GM18508 (cell line): ENCODE data around the gene SNX9.
A peak's percentile ranks its signal among the peaks of the same experiment; 100 is the strongest.
"Not testable (repeated sequence)": the region's sequence is repeated elsewhere in the genome, so short reads cannot be mapped to it uniquely, and the experiment has no call there.

Experiments used
- ATAC-seq: cut with Tn5 transposase; IDR thresholded peaks from one replicate; pipeline ENCODE4 v1.9.1; 2021; ENCODE audit warnings: moderate number of reproducible peaks; ENCODE audit not compliant: insufficient read depth, unreplicated experiment

SNX9 gene

DNA sequence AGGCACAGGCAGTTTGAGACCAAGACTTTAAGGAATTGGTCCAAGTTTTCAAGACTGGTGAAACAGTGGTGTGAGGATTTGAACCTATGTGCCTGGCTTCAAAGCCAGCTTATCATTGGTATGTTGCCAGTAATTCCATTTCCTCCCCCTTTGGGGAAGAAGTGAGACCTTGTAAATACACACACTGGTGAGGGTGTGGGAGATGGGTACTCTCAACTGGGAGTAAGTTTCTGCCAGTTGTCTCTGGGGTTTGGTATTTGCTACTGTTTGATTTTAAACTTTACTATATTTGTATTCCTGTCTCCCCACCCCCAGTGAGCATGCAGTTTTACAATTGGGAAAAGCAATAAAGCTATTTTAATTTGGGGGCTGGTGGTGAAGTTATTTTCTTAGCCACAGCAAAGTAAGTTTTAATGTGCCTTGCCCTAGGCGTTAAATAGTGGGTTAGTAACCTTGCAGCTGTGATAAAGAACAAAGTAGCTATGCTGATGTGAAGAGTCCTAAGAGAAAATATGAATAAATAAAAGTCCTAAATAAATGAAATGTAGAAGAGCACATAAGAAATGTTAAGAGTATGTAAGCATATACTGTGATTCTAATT lies 31.0 kb downstream of the SNX9 start:
- ATAC-seq, result no peak

DNA sequence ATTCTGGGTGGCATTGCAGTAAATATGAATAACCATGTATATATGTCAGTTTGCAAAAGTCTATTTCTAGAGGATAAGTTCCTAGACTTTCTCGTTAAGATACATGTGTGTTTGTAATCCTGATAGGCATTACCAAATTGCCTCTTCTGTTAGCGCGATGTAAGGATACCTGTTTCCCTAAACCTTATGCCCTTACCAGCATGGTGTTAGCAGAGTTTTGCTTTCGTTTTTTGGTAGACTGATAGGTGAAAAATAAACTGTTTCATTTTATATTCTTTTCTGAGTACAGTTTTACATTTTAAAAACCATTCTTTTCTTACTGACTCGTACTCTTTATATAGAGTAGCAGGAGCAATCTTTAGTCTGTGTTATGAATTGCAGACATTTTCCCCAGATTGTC lies 32.3 kb downstream of the SNX9 start:
- ATAC-seq, result no peak

DNA sequence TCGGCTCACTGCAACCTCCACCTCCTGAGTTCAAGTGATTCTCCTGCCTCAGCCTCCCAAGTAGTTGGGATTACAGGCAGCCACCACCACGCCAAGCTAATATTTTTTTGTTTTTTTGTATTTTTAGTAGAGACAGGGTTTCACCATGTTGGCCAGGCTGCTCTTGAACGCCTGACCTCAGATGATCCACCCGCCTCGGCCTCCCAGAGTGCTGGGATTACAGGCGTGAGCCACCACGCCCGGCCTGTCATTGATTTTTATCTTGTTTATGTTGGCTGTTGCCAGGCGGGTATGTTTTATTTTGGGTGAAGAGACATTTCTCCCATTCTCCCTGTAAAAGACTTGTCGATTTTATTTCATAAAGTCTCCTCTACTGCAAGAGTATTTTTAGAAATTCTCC lies 32.8 kb downstream of the SNX9 start:
- ATAC-seq, result not testable (repeated sequence)

DNA sequence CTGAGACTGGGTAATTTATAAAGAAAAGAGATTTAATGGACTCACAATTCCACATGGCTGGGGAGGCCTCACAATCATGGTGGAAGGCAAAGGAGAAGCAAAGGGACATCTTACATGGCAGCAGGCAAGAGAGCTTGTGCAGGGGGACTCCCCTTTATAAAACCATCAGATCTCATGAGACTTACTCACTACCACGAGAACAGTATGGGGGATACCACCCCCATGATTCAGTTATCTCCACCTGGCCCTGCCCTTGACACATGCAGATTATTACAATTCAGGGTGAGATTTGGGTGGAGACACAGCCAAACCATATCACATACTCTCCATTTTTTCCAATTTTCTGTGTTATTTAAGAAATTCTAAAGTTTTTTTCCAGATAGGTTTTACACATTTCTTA lies 35.6 kb downstream of the SNX9 start:
- ATAC-seq, result not testable (repeated sequence)

DNA sequence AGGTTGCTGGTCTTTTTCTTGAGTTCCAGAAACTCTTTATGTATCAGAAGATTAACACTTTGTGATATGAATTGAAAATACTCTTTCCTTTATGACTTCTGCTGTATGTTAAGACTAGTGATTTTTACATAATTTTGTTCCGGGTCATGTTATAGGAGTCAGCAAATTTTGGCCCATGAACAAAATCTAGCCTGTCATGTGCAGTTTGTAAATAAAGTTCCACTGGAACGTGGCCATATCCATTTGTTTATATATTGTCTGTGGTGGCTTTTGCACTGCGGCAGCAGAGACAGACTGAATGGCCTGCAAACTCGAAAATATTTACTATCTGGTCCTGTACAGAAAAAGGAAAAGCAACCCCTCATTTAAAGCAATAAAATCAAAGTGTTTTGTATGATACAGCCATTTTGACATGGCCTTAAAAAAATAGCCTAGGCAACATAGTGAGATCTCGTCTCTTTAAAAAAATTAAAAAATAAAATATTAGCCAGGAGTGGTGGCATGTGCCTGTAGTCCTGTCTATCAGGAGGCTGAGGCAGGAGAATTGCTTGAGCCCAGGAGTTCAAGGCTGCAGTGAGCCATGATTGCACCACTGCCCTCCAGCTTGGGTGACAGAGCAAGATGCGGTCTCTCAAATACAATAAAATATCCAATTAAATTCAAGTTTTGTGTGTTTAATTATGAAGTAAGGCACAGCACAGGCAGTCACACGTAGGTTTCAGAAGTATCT lies 36.9 kb downstream of the SNX9 start:
- no peak for ATAC-seq

DNA sequence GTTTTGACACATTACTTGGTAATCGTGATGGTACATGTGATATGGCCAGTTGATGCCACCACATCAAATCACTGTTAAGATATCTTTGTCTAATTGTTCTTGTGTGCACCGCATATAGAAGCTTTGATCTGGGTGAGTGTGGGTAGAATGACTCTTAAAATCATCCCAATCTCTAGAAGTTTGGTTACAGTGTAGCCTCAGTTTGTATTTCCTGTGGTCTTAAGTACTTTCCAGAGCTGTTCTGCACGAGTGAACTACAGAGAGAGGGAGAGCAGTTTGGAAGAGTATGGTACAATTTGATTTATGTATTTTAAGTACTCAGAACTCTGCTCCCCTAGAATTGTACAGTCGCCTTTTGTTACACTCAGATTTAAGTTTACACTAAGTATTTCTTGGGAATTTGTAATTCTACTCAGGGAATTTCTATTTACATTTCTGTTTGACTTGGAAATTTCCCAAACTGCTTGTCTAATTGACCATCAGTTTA lies 37.5 kb downstream of the SNX9 start:
- no peak for ATAC-seq

DNA sequence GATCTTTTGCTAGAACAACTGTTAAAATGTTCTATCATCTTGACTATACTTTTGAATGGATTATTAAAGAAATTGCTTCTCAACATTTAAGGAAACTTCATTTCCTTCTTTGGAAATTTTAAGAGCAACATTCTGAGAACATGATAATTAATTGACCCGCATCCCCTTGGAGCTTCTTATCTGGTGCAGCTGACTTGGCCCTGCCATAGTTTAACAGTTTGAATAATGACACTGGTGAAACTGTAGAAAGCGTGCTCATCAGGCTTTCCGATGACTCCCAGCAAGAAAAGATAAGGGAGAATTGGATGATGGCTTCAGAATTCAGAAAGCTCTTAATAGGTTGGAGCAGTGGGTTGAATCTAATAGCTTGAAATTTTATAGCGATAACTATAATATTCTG lies 38.1 kb downstream of the SNX9 start:
- ATAC-seq, result no peak

DNA sequence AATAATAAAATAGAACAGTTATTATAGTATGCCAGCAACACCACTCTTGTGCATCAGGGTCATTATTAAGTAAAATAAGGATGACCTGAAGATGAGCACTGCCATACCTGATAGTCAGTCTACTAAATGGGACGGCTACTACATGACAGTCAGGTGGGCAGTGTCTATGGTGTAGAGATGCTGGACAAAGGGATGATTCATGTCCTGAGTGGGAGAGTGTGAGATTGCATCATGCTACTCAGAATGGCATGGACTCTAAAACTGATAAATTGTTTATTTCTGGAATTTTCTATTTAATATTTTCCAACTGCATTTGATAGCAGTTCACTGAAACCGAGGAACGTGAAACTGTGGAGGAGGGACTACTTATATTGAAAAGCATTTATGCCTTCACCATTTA lies 38.8 kb downstream of the SNX9 start:
- ATAC-seq, result no peak

DNA sequence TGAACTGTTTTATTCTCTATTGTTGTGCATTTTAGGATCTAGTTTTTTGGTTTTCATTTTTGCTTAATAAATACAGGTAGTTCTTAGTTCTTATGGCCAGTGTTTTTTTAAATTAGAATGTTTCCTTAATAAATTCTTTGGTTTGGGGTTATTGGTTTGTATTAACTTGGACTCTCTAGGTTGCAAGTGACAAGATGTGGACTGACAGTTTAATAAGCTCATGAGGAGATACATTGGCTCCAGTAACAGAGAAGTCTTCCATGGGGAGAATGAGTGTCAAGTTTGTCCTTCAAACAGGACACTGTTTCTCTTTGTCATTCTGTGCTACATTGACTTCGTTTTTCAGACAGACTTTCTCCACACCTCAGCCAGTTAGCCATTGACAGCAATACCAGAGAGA lies 39.7 kb downstream of the SNX9 start:
- ATAC-seq, result no peak

DNA sequence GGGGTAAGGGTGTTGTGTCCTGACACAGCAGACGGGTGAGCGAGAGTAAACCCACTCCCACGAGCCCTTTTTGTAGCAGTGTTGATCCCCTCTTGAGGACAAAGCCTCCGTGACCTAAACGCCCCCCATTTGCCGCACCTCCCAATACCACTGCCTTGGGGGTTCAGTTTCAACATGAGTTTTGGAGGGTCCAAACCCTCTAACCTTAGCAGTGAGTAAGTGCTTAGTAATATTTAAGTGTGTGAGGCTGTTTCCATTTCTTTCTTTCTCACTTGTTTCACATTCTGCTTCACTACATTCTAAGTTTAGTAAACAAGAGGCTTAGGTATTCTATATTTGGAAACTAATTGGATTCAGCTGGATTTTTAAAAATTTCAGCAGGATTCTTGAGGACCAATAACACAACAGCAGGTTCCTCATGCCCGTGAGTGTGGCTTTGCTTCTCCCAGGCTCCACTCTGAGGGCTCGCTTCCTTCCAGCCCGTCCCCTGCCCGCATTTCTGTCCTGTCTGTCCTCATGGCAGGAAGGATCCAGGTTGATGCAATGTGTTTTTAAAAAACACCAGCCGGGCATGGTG lies 41.2 kb downstream of the SNX9 start:
- no peak for ATAC-seq

DNA sequence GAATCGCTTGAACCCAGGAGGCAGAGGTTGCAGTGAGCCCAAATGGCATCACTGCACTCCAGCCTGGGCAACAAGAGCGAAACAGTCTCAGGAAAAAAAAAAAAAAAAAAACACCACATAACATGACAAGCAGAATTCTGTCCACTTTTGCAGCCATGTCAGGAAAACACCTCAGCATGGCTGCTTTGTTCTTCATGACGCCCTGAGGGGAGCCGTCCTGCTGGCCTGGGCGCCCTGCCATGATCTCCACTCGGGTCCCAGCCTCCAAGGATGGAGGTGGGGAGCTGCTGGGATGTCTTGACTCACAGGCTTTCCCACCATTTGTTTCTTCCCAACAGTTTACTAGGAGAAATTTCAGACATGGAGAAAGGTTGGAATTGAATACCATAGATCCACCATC lies 42.2 kb downstream of the SNX9 start:
- no peak for ATAC-seq

DNA sequence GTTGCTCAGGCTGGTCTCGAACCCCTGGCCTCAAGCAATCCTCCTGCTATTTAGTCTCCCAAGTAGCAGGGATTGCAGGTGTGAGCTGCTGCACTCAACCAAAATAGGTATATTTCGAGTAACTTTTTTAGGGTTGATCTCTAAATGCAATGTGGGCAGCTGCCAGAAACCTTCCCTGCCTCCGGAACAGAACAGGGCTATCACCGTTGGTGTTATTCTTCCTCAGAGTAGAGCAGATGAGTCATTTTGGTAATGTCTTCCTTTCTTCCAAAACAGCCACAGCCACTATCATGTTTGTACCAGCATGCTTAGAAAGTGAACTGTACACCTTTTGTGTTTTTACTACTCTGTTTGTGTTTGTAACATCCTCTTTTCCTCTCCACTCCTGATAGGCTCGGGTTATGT lies 44.1 kb downstream of the SNX9 start:
- ATAC-seq, result no peak

DNA sequence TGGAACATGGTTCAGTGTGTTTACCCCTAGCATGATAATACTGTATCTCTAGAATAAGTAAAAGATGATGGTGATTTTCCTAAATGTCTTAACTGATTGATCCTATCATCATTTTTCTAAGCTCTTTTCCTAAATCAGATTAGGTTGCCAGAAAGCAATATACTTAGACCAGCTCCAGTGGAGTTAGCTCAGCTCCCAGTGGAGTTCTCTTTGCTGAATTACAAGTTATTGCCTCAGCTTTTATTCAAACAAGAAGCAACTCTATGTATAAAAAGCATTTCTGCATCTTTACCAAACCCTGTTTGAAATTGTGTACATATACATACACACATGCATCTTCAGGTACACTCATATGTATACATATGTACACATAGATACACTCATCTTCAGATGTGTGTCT lies 44.9 kb downstream of the SNX9 start:
- ATAC-seq, result no peak

DNA sequence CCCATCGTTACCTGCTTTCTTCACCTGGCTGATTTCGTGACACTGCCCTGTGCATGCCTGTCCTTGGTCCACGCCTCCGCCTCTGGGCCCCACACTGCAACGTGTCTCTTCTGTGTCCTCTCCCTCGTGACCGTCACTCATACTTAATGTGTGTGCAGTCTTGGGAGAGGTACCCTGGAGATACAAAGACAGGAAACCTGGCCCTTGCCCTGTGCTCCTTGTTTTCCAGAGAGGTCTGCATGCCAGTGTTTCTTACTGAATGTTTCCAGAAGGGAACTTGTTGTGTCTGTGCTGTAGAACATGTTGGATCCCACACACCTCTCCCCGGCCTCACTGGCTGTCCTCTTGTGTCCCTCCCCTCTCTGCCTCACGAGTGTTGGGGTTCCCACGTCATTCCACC lies 45.8 kb downstream of the SNX9 start:
- ATAC-seq, result no peak

DNA sequence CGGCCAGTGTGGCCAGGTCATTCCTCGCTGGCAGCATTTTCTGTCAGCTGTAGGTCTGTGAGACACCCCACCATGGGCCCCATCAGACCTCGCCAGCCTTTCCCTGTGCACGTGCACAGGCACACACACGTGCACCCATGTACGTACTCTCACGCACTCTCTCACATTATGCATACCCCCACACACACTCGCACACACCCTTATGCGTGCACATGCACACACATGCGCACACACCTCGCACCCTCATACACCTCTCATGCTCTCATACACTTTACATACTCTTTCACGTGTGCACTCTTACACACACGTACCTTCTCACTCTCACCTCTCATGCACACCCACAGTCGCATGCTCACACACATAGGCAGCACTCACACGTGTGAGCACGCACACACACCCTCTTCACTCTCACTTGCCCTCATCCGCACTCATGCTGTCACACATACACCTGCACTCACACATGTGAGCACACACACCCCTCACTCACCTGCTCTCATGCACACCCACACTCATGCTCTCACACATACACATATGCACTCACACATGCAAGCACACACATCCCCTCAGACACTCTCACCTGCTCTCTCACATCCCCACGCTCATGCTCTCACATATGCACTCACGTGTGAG lies 46.7 kb downstream of the SNX9 start:
- no peak for ATAC-seq

DNA sequence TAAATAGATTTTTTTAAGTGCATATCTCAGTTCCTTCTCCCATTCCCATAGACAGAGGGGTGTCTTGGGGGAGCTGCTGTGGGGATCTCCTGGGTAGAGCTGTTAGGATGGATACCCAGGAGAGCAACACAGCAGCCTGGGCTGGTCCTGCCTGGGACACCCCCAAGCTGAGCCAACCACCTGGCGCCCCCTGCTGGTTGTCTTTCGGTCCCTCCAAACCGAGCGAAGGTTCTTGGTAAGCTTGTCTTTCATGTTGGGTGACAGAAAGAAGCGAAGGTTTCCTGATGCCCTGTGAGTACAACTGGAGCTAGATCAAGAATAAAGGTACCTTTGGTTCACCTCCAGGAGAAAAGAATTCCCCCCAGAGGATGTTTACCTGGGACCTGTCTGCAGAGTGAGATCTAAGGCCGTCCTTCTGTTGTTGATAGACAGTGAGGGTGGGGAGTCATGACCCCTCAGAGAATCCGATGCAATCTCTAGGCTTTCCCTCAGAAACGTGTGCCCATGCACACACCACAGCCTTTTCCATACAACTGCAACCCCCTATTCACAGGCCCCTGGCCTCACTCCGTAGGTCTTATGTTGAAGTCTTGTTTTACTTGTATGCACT lies 50.8 kb downstream of the SNX9 start:
- no peak for ATAC-seq

DNA sequence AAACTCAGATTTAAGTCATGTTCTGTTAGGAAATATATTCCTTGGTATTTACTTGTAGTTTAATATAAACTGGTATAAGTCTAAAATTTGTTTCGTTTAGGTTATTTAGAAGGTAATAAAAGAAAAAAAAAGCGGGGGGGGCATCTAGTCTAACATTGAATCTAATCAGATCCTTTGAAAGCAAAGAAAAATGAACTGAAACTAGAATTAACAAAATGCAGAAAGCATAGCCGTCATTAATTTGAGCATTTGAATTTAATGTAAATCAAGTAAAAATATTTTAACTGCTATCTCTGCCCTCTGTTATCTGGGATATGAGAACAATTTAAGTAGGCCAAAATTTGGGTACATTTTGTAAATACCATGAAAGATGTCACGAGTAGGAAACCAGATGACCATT lies 54.1 kb downstream of the SNX9 start:
- no peak for ATAC-seq

DNA sequence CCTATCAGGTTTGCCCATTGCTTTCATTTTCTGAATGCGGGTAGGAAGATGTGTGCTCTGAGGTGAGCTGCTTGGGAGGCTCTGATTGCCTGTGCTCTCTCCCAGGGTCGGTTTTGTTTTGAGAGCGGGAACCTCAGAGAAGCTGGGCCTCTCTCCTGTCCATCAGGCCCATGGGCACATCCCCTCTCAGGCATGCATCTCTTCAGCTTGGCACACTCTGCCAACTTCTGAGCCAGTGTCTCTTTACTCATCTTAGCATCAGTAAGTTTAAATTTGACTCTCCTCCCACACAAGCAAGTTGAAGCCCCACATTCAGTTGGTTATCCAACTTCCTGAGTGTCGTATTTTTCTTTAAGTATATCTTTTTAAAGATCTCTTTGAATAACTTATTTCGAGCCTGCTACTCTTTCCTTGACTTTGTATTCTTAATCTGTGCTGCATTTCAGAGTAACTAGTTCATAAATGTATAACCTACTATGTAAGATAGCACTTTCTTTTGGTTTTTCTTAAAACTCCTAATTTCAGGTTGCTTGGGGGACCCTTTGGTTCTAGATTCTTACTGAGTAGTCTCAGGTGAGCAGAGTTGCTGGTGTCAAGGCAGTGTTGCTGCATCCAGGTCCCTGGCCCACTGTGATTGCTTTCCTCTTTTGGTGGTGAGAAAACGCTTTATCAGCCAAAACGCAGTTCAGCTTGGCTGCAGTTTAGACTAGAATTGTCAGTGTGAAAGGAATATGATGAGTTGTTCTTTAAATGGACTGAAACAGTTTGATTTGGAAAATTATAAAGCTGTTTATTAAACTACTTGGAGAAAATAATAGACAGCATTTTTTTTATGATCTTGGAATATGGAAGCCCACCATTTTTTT lies 54.8 kb downstream of the SNX9 start:
- ATAC-seq, result no peak

DNA sequence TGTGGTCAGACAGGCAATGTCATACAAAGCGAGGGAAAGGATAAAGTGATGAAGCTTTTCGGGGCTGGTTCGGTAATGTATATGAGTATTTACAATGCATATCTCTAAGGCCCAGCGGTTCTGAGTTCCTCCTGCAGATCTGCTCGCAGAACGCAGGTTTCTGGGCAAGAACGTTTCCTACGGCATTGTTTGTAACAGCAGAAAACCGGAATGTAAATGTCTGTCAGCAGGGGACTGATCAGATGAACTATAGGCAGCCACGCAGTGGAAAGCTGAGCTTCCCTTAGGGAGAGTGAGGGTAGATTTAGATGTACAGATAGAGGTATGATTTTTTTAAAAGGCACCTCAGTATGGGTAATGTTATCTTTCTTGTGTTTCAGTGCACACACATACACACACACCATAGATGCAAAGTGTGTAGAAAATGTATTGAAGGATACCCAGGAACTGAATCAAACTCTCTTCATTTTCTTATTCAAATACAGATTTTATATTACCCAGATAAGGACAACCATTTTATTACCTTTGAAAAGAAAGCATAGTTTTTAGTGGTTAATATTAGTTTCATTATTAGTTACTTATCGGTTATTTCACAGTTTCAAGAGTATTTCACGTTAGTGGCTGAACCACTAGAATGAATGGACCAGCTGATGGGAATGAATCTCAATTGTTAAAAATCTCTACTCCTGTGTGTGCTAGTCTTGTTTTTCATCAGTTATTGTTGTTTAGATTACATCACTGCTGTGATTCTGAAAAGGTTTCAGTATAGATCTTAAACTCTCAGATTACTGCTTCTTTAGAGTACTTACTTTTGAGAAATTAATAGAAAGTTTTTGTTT lies 56.2 kb downstream of the SNX9 start:
- ATAC-seq, result peak; percentile 76
